HG03571 (cell line): ENCODE data around the gene ADPGK.
A peak's percentile ranks its signal among the peaks of the same experiment; 100 is the strongest.
"Not testable (repeated sequence)": the region's sequence is repeated elsewhere in the genome, so short reads cannot be mapped to it uniquely, and the experiment has no call there.

Experiments used
- ATAC-seq: cut with Tn5 transposase; IDR thresholded peaks from one replicate; pipeline ENCODE4 v1.9.1; 2021; ENCODE audit not compliant: unreplicated experiment

ADPGK gene

GRCh38 chr15:72751751-72752455 is 31.7 kb downstream of the ADPGK start:
- no peak for ATAC-seq

- ATAC-seq, result no peak
These were observed 33.9 kb downstream of the ADPGK start for GRCh38 chr15:72749700-72750099.

GRCh38 chr15:72740219-72740618 is 43.3 kb downstream of the ADPGK start:
- ATAC-seq, result peak; percentile 80

GRCh38 chr15:72737723-72738122 is 45.8 kb downstream of the ADPGK start:
- no peak for ATAC-seq

- no peak for ATAC-seq
These were observed 46.5 kb downstream of the ADPGK start for GRCh38 chr15:72737061-72737460.

- ATAC-seq, result no peak
These were observed 48.4 kb downstream of the ADPGK start for GRCh38 chr15:72735111-72735510.

- no peak for ATAC-seq
These were observed 49.4 kb downstream of the ADPGK start for GRCh38 chr15:72733941-72734738.

- no peak for ATAC-seq
These were observed 51.0 kb downstream of the ADPGK start for GRCh38 chr15:72732516-72732915.

GRCh38 chr15:72732086-72732485 is 51.5 kb downstream of the ADPGK start:
- ATAC-seq, result no peak

- no peak for ATAC-seq
These were observed 54.7 kb downstream of the ADPGK start for GRCh38 chr15:72728821-72729220.

- not testable (repeated sequence) for ATAC-seq
These were observed 55.3 kb downstream of the ADPGK start for GRCh38 chr15:72728249-72728648.

GRCh38 chr15:72727154-72727553 is 56.4 kb downstream of the ADPGK start:
- ATAC-seq, result no peak

- not testable (repeated sequence) for ATAC-seq
These were observed 57.7 kb downstream of the ADPGK start for GRCh38 chr15:72725851-72726250.

GRCh38 chr15:72725446-72725845 is 58.1 kb downstream of the ADPGK start:
- no peak for ATAC-seq

GRCh38 chr15:72724028-72724427 is 59.5 kb downstream of the ADPGK start:
- ATAC-seq, result no peak

- ATAC-seq, result no peak
These were observed 61.4 kb downstream of the ADPGK start for GRCh38 chr15:72722071-72722696.

GRCh38 chr15:72708551-72709303 is 74.8 kb downstream of the ADPGK start:
- not testable (repeated sequence) for ATAC-seq

GRCh38 chr15:72706266-72706665 is 77.3 kb downstream of the ADPGK start:
- no peak for ATAC-seq
